Measurements from ENCODE around the gene SOX13. TPM values are rescaled to one million over a fixed set of nuclear protein-coding genes. Genes with fewer than 3 reads are reported as not detected.

Gene SOX13
- polyA plus RNA-seq, 3 donors = 0.52 TPM; not detected in 2

- Histone ChIP-seq H3K9me3 (replicated peaks in 1 of 2; ENCODE audit: control insufficient read depth in 1 of 2, insufficient read depth in 1 of 2, low read length in 2 of 2) (no peaks in the 10 kb centered on the region), H2AFZ (ENCODE audit: insufficient read depth, low read depth, low read length, poor library complexity, severe bottlenecking) (no peak overlapping the region), H3K27me3 (ENCODE audit: control insufficient read depth in 2 of 2, insufficient read depth in 2 of 2, low read length in 2 of 2) (no peaks in the 10 kb centered on the region), H3K79me2 (ENCODE audit: insufficient read depth, low read length) (no peaks in the 10 kb centered on the region), H3K4me2 (replicated peaks; ENCODE audit: extremely low read depth, low read length, poor library complexity, severe bottlenecking) (no peak overlapping the region), H3K9ac (ENCODE audit: insufficient read depth, low read length, poor library complexity, severe bottlenecking) (no peak overlapping the region), H3K36me3 (replicated peaks in 1 of 2; ENCODE audit: control insufficient read depth in 1 of 2, insufficient read depth in 2 of 2, low read length in 2 of 2) (no peaks in the 10 kb centered on the region), H3K4me1 (ENCODE audit: control insufficient read depth in 1 of 2, insufficient read depth in 2 of 2, low read length in 2 of 2) (peaks cover 7 to 8% of the 10 kb centered on the region in 2 donors), H3K4me3 (replicated peaks in 1 of 3; ENCODE audit: low read depth in 2 of 3, low read length in 3 of 3) (no peak overlapping the region), H3K27ac (ENCODE audit: low read depth in 1 of 2, low read length in 2 of 2) (no peak overlapping the region), H4K20me1 (ENCODE audit: insufficient read depth, low read length) (no peaks in the 10 kb centered on the region)
- intact Hi-C loops (cut with micrococcal nuclease) = loop anchor here in 1 of 2 donors (5.0 kb wide), 1 partner anchor 262 kb away; the partner anchor contains the start of gene SNRPE
- Mint-ChIP-seq H3K9me3 (no peaks in the 10 kb centered on the region), H3K27me3 (ENCODE audit: low read depth in 3 of 3) (peaks cover 2 to 11% (median 7%) of the 10 kb centered on the region in 3 donors), H3K27ac (no peak overlapping the region), H3K4me3 (no peak overlapping the region), H3K36me3 (no peaks in the 10 kb centered on the region), H3K4me1 (peaks cover 8% of the 10 kb centered on the region)
- TF ChIP-seq, protein P1, sequence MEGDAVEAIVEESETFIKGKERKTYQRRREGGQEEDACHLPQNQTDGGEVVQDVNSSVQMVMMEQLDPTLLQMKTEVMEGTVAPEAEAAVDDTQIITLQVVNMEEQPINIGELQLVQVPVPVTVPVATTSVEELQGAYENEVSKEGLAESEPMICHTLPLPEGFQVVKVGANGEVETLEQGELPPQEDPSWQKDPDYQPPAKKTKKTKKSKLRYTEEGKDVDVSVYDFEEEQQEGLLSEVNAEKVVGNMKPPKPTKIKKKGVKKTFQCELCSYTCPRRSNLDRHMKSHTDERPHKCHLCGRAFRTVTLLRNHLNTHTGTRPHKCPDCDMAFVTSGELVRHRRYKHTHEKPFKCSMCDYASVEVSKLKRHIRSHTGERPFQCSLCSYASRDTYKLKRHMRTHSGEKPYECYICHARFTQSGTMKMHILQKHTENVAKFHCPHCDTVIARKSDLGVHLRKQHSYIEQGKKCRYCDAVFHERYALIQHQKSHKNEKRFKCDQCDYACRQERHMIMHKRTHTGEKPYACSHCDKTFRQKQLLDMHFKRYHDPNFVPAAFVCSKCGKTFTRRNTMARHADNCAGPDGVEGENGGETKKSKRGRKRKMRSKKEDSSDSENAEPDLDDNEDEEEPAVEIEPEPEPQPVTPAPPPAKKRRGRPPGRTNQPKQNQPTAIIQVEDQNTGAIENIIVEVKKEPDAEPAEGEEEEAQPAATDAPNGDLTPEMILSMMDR (IDR thresholded peaks at IDR 0.05) = no peak
- WGBS (ENCODE audit: insufficient coverage) = 92% methylated on average over 22 of the region's 22 CpGs
- DNase-seq = no peak
Measured at GRCh38 chr1:204124639-204125038, 51.7 kb downstream of the SOX13 start.

GRCh38 chr1:204125759-204126351 is 52.9 kb downstream of the SOX13 start:
- Histone ChIP-seq H2AFZ (ENCODE audit: insufficient read depth, low read depth, low read length, poor library complexity, severe bottlenecking) (no peak overlapping the region), H3K27ac (ENCODE audit: low read depth in 1 of 2, low read length in 2 of 2) (no peak overlapping the region), H3K27me3 (ENCODE audit: control insufficient read depth in 2 of 2, insufficient read depth in 2 of 2, low read length in 2 of 2) (no peaks in the 10 kb centered on the region), H3K9me3 (replicated peaks in 1 of 2; ENCODE audit: control insufficient read depth in 1 of 2, insufficient read depth in 1 of 2, low read length in 2 of 2) (no peaks in the 10 kb centered on the region), H3K9ac (ENCODE audit: insufficient read depth, low read length, poor library complexity, severe bottlenecking) (no peak overlapping the region), H3K4me3 (replicated peaks in 1 of 3; ENCODE audit: low read depth in 2 of 3, low read length in 3 of 3) (no peak overlapping the region), H4K20me1 (ENCODE audit: insufficient read depth, low read length) (no peaks in the 10 kb centered on the region), H3K79me2 (ENCODE audit: insufficient read depth, low read length) (no peaks in the 10 kb centered on the region), H3K4me2 (replicated peaks; ENCODE audit: extremely low read depth, low read length, poor library complexity, severe bottlenecking) (no peak overlapping the region), H3K4me1 (ENCODE audit: control insufficient read depth in 1 of 2, insufficient read depth in 2 of 2, low read length in 2 of 2) (peaks cover 7 to 8% of the 10 kb centered on the region in 2 donors), H3K36me3 (replicated peaks in 1 of 2; ENCODE audit: control insufficient read depth in 1 of 2, insufficient read depth in 2 of 2, low read length in 2 of 2) (no peaks in the 10 kb centered on the region)
- Mint-ChIP-seq H3K27ac (no peak overlapping the region), H3K36me3 (no peaks in the 10 kb centered on the region), H3K9me3 (no peaks in the 10 kb centered on the region), H3K4me1 (peaks cover 8% of the 10 kb centered on the region), H3K27me3 (ENCODE audit: low read depth in 3 of 3) (peaks cover 2 to 7% (median 6%) of the 10 kb centered on the region in 3 donors), H3K4me3 (no peak overlapping the region)
- intact Hi-C loops (cut with micrococcal nuclease) = loop anchor here in 1 of 2 donors (5.0 kb wide), 1 partner anchor 264 kb away; the partner anchor contains the start of gene SNRPE
- DNase-seq = no peak
- TF ChIP-seq, protein P1 (IDR thresholded peaks at IDR 0.05) = no peak
- 98% methylated on average over 18 of the region's 18 CpGs for WGBS (ENCODE audit: insufficient coverage)

All from CD14-positive monocyte (primary cell).